ENCODE results near the gene PFKL.

DNA sequence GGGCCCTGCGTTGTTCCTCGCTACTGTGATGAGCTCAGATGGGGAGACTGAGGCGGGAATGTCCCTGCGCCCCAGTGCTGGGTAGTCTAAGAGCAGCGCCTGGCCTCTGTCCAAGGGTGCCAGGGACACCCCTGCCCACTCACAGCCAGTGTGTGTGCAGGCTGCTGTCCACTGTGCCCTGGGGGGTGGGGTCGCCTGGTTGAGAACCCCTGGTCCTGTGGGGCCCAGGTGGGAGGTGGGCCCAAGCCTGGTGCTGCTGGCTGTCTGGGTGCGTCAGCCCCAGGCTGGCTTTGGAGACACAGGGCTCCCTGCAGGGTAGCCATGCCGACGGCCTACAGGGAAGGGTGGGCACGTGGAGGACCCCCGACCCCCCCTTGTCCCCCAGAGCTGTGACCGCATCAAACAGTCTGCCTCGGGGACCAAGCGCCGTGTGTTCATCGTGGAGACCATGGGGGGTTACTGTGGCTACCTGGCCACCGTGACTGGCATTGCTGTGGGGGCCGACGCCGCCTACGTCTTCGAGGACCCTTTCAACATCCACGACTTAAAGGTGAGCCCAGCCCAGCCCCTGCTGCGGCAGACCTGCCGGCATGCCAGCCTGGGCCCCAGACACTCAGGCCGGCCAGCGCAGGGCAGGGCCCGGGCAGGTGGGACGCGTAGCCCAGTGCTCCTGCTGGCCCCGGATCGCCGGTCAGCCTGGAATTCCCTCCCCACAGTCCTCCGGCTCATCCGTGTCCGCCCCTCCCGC, 24.4 kb downstream of the PFKL start:
- TF ChIP-seq POLR2A (IDR thresholded peaks at IDR 0.05): no peak
- no peak for TF ChIP-seq CTCF (IDR thresholded peaks at IDR 0.05)

Measured in lower leg skin (tissue), 3 donors.